Neural cell (in vitro differentiated cells): ENCODE data around the gene PARVA.

ENCODE experiments used
- EP300 ChIP-seq: fragments of 450-650 bp; conservative IDR thresholded peaks from 2 replicates; pipeline ENCODE4 v1.6.1; 2014; ENCODE audit warnings: antibody characterized with exemption, mild to moderate bottlenecking, moderate library complexity; ENCODE audit not compliant: poor library complexity, severe bottlenecking
- EZH2 ChIP-seq: fragments of 200-600, 300-800 bp; shearing (Covaris generic), sonication (generic); IDR thresholded peaks from 2 replicates; pipeline ENCODE4 v1.6.1; 2014; ENCODE audit warnings: antibody characterized with exemption, low read length, borderline replicate concordance, mild to moderate bottlenecking; ENCODE audit not compliant: insufficient read depth, poor library complexity, severe bottlenecking
- POLR2AphosphoS5 ChIP-seq: IDR thresholded peaks from 2 replicates; pipeline ENCODE4 v1.6.1; 2012
- TAF1 ChIP-seq: IDR thresholded peaks from 2 replicates; pipeline ENCODE4 v1.6.1; 2012; ENCODE audit warnings: low read depth
- TF ChIP-seq, protein P1 (sequence below): fragments of 450-650 bp; IDR thresholded peaks from 2 replicates; pipeline ENCODE4 v1.5.1; 2014; ENCODE audit warnings: antibody characterized with exemption, mild to moderate bottlenecking, moderate library complexity; ENCODE audit not compliant: poor library complexity, severe bottlenecking
- TF ChIP-seq, protein P2 (sequence below): IDR thresholded peaks from 2 replicates; pipeline ENCODE4 v1.6.1; 2012; ENCODE audit warnings: borderline replicate concordance

DNA sequence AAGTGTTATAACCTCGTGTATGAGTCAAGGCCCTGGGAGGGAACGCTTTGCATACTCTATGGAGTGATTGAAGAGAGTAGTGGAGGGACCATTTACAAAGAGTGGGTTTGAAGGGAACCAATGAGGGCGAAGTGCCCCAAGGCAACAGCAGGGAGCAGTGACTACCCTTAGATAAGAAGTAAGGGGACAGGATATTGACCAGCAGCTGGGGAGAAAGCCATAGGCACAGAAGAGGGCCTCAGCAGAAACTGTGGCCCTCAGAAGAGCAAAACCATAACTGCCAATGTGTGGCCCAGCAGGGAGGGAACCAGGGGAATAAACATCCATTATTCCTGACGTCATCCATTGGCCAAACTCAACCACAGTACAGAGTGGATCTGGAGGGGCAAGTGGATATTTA lies 24.7 kb downstream of the PARVA start:
- TF ChIP-seq, protein P1, sequence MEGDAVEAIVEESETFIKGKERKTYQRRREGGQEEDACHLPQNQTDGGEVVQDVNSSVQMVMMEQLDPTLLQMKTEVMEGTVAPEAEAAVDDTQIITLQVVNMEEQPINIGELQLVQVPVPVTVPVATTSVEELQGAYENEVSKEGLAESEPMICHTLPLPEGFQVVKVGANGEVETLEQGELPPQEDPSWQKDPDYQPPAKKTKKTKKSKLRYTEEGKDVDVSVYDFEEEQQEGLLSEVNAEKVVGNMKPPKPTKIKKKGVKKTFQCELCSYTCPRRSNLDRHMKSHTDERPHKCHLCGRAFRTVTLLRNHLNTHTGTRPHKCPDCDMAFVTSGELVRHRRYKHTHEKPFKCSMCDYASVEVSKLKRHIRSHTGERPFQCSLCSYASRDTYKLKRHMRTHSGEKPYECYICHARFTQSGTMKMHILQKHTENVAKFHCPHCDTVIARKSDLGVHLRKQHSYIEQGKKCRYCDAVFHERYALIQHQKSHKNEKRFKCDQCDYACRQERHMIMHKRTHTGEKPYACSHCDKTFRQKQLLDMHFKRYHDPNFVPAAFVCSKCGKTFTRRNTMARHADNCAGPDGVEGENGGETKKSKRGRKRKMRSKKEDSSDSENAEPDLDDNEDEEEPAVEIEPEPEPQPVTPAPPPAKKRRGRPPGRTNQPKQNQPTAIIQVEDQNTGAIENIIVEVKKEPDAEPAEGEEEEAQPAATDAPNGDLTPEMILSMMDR = no peak
- TF ChIP-seq EZH2 = no peak
- TF ChIP-seq, protein P2, sequence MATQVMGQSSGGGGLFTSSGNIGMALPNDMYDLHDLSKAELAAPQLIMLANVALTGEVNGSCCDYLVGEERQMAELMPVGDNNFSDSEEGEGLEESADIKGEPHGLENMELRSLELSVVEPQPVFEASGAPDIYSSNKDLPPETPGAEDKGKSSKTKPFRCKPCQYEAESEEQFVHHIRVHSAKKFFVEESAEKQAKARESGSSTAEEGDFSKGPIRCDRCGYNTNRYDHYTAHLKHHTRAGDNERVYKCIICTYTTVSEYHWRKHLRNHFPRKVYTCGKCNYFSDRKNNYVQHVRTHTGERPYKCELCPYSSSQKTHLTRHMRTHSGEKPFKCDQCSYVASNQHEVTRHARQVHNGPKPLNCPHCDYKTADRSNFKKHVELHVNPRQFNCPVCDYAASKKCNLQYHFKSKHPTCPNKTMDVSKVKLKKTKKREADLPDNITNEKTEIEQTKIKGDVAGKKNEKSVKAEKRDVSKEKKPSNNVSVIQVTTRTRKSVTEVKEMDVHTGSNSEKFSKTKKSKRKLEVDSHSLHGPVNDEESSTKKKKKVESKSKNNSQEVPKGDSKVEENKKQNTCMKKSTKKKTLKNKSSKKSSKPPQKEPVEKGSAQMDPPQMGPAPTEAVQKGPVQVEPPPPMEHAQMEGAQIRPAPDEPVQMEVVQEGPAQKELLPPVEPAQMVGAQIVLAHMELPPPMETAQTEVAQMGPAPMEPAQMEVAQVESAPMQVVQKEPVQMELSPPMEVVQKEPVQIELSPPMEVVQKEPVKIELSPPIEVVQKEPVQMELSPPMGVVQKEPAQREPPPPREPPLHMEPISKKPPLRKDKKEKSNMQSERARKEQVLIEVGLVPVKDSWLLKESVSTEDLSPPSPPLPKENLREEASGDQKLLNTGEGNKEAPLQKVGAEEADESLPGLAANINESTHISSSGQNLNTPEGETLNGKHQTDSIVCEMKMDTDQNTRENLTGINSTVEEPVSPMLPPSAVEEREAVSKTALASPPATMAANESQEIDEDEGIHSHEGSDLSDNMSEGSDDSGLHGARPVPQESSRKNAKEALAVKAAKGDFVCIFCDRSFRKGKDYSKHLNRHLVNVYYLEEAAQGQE = no peak
- no peak for TF ChIP-seq POLR2AphosphoS5
- TF ChIP-seq EP300 = no peak
- no peak for TF ChIP-seq TAF1
